Stimulated activated CD8-positive, alpha-beta memory T cell treated with anti-CD3 and anti-CD28 coated beads, Interleukin-7, amount 100 ng/mL, for 24 hours (primary cell): Measurements from ENCODE around the gene TMPRSS9.
A peak's percentile ranks its signal among the peaks of the same experiment; 100 is the strongest.
"Not testable (repeated sequence)": the region's sequence is repeated elsewhere in the genome, so short reads cannot be mapped to it uniquely, and the experiment has no call there.

Source experiments
- DNase-seq: peaks from one replicate; pipeline ENCODE4 v3.0.0-alpha.2; 2020; ENCODE audit warnings: low read depth

The TMPRSS9 gene

DNA sequence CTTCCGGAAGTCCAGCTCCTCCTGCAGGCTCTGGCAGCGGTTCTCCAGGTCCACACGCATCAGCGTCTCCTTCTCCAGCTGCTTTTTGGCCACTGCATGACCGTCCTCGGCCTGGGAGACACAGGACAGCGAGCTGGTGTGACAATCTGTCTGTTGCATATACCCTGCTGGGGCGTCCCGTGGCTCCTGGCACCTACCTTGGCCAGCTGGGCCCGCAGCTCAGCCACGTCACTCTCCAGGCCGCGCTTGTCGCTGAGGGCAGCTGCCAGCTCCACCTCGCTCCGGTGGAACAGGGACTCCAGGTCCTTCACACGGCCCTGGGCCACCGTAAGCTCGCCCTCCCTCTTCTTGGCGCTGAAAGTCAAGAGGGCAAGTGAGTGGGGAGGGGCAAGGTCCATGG lies 78.1 kb downstream of the TMPRSS9 start:
- DNase-seq, result no peak

DNA sequence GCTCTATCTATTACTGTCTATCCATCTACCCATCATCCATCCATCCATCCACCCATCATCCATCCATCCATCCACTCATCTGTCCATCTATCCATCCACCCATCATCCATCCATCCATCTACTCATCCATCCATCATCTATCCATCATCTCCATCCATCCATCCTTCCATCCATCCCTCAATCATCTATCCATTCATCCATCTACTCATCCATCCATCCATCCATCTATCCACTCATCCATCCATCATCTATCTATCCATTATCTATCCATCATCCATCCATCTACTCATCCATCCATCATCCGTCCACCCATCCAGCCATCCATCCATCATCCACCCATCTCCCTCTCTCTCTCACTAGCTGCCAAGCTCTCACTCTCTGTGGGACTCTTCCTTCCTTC lies 80.5 kb downstream of the TMPRSS9 start:
- no peak for DNase-seq

DNA sequence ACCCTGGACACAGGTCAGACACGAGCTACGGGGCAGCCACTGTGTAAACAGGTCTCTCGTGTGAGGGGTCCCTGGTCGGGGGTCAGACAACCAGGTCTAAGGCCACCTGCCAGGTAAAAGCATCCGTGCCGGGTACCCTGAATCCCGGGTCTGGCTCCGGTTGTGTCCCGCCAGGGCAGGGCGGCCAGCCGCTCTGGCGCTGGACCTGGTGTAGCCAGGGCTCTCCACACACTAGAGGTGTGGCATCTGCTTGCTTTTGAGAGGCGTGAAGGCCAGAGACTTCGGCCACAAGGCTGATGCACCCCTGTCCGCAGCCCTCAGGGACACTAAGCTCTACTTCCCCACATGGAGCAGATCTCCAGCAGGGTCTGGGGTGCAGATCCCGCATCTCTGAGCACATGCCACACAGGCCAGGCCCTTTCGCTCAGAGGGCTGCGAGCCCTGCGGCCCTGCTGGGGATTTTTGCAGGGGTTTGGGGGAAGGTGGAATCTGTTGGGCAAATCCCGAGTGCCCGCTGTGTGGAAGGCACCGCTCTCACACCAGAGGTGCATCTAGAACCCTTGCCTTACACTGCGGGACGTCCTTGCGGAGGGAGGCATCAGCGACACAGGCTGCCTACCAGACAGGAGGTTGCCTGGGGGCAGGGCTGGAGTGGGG lies 81.2 kb downstream of the TMPRSS9 start:
- DNase-seq, result no peak

DNA sequence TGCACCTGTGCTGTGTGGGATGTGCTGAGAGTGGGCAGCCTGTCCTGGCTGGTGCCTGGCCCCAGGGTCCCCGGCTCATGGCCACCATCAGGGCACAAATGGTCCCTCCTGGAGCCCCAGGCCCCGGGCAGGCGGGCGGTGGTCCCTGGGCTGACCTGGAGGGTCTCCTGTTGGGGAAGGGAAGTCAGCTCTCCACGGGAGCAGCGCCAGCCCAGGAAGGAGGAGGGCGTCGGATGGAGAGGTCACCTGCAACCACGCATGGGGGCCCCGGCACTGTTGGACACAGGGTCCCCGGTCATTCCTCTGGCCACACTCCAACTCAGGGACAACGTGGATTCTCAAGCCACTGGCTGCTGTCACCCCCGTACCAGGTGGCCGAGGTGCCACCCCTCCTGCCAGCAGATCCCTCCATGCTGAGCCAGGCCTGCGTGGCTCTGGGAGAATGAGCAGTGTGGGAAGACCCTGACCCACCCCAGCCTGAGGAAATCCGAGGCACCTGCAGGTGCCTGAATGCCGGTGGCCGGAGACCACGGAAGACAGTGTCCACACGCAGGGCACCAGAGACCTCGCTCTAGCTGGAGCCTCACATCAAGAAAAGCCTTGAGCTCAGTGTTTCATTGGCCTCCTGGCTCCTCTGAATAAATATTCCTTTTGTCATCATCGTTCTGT lies 83.2 kb downstream of the TMPRSS9 start:
- no peak for DNase-seq

DNA sequence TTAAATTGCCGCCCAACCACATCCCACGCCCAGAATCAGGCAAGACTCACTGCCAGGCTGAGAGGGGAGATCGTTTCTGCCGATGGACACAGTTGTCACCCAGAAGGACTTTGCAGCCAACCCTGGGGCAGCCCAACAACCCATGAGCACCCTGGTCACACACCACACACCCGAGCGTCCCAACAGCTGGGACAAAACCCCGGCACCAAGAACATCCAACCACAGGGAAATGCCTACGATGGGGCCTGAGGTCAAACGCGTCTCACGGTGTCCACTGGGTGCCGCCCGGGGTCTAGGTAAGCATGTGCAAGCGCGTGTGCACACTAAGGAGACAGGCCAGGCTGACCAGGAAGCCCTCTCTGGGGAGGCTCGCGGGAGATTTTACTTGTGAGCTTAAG lies 83.7 kb downstream of the TMPRSS9 start:
- no peak for DNase-seq

DNA sequence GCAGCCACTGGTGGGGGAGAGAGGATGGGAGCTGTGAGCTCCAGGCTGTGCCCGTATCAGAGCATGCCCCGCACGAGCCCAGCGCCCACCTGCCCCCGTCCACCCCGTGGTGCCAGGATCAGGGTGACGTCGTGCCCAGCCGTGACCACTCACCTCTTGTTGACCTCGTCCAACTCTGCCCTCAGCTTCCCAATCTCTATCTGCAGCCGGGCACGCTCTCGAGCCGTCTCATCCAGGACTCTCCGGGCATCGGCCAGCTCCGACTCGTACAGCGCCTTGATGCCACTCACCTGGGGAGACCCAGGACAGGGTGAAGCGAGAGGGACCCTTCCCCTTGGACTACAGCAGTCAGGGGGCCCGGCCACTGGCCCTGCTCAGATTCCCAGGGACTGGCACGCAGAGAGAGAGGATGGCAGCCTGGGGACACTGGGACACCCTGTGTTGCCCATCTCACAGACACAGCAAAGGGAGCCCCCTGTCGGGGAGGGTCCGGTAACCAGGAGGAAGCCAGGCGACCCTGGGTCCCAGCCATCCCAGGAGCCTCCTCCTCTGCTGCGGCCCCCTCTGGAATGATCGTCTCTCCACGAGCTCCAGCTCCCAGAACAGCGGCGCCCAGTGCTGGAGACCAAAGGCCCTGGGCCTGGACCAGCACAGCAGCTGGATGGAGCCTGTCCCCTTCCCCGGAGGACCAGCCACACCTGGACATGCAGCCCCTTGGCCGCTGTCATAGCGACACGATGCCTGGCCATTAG lies 84.4 kb downstream of the TMPRSS9 start:
- DNase-seq, result no peak

DNA sequence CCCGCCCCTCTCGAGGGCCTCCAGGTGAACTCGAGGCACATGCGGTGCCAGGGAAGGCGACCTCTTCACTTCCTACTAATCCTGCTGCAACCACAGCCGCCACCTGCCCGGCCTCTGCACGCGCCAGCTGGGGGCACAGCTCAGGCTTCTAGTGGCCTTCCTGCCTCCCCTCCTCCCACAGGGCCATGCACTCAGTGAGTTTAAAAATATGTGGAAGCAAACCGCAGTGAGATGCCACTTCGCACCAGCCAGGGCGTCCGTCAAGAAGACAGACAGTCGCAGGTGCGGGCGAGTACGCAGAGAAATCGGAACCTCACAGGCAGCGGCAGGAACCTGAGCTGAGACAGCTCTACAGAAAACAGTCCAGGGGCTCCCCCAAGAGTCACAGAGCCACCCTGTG lies 86.3 kb downstream of the TMPRSS9 start:
- DNase-seq, result no peak

DNA sequence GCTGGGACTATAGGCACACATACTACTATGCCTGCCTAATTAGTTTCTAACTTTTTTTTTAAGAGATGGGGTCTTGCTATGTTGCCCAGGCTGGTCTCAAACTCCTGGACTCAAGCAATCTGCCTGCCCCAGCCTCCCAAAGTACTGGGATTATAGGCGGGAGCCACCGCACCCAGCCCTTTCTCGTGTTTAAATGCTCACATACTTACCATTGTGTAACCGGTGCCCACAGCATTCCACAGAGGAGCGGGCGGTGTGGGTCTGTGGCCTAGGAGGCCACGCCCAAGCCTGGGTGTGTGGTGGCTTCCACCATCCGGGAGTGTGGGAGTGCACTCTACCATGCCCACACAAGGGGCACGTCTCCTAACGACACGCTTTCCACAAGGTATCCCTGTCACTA lies 89.0 kb downstream of the TMPRSS9 start:
- no peak for DNase-seq

DNA sequence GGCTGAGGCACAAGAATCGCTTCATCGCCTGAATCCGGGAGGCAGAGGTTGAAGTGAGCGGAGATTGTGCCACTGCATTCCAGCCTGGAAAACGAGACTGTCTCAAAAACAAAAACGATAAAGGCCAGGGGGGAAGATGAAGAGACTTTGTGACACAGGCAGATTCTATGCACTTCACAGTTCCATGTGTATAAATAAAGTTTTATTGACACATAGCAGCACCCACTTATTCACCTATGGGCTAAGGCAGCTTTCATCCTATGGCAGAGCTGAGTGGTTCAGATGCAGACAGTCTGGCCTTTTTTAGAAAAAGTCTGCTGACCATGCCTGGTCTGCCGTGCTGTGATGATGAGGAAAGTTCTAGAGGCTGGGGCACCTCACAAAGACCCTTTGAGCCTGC lies 91.1 kb downstream of the TMPRSS9 start:
- no peak for DNase-seq

DNA sequence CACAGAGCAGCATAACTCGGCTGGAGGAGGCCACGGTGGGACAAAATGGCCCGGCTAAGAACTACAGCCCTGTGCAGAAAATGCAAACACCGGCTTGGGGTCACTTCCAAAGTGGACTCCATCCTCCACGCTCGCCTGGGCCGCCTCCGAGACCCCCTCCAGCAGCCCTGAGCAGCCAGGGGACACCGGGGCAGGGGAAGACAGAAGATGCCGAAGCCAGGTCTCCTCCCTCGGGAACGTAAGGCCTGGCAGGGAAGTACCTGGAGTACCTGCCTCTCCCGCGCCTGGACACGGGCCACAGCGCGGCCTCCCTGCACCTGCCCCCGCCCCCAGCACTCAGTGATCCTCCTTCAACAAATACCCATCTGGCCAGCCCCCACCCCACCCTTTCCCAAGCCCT lies 91.7 kb downstream of the TMPRSS9 start:
- no peak for DNase-seq

DNA sequence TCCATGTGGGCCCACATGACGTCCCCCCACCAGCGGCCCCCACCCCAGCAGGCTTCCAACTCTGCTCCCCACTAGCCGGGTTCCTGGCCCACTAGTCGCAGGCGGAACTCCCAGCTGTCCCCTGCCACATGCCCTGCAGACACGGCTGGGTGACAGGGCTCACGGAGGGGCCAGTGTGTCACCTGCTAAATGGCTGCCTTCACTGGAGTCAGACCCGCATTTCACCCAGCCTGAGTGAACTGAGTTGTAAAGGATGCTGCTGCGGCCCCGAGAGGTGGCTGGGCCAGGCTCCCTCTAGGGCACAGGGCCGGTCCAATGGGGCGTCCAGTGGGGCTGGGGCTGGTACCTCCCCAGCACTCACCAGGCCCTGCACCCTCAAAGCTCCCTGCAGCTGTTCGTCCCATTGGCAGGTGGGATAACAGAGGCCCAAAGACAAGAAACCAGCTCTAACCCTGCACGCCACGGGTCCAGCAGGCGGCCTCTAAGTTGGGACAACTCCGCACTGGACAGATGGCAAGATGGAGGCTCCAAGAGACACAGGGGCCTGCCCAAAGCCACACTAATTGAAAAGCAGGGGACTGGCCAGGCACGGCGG lies 93.5 kb downstream of the TMPRSS9 start:
- DNase-seq, result no peak

DNA sequence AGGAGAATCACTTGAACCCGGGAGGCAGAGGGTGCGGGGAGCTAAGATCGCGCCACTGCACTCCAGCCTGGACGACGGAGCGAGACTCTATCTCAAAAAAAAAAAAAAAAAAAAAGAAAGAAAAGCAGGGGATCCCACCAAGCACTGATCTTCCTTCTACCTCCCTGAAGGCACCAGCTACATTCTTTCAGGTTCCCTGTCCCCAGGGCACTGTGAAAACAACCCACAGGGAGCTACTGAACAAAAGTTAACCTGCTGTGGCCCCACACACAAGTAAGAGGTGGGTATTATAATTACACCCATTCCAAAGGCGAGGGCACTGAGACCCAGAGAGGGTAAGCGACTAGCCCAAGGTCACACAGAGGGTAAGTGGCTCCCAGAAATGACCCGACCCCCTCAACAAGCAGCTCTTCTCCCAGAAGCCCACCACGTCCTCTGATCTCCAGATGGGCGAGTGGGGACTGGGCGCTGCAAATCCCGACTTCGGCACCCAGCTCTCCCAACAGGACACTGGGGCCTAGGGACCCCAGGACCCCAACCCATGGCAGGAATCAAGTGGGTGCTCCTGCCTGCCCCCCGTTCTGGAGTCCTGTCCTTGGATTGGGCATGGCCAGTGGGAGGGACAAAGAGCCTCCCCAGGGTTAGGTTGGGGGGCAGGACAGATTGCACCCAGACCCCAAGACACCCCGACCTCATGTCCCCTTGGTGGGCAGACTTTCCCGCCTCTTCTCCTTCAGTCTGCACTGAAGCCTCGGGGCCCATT lies 94.3 kb downstream of the TMPRSS9 start:
- DNase-seq, result no peak

DNA sequence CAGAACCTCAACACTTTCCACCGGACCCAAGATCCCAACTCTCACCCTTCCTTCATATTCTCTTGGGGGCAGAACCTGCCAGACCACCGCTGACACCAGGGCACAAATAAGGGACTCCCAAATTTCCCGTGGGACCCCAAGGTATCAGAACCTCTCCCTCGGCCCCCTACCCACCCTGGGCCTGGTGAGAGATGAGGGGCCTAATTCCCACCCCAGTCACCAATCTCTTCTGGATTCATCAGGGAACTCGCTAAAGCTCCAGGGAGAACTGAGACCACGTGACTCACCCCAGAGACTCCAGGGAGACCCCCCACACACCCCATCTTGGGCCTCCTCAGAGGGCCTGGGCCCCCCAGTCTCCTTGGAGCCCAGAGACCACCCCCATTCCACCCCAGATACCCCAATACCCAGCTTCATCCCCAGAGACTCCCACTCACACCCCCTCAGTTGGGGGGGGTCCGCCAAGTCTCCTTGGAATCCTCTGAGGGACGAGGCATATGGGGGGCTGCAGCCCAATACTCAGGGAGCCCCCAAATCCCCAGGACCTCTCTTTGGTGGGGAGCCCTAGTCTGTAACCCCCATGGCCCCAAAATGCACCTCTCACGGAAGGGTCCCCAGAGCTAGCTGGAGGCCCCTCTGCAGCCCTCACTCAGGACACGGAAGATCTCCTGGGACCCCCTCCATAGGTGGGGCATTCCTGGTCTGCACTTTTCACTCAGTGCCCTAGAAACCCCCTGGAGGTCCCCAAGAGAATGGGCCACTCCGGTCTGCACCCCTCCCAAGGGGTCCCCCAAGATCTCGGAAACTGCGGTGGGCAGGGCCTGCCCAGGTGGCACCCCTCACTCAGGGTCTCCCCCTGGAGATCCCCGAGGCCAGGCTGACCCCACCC lies 95.1 kb downstream of the TMPRSS9 start:
- DNase-seq, result no peak

DNA sequence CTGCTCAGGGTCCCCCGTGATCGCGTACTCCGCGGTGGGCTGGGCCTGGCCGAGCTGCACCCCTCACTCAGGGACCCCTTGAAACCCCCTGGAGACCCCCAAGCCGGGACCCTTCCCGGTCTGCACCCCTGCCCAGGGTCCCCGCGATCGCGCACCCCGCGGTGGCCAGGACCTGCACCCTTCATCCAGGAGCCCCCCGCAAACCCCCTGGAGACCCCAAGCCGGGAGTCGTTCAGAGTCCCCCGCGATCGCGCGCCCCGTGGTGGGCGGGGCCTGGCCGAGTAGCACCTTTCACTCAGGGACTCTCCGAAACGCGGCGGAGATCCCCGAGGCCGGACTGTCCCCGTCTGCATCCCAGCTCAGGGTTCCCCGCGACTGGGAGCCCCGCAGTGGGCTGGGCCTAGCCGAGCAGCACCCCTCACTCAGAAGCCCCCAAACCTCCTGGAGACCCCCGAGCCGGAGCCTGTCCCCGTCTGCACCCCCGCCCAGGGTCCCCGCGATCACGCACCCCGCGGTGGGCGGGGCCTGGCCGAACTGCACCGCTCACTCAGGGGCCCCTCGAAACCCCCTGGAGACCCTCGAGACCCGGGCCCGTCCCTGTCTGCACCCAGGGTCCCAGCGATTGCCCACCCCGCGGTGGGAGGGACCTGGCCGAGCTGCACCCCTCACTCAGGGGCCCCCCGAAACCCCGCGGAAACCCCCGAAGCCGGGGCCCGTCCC lies 95.9 kb downstream of the TMPRSS9 start:
- DNase-seq, result peak; percentile 21

DNA sequence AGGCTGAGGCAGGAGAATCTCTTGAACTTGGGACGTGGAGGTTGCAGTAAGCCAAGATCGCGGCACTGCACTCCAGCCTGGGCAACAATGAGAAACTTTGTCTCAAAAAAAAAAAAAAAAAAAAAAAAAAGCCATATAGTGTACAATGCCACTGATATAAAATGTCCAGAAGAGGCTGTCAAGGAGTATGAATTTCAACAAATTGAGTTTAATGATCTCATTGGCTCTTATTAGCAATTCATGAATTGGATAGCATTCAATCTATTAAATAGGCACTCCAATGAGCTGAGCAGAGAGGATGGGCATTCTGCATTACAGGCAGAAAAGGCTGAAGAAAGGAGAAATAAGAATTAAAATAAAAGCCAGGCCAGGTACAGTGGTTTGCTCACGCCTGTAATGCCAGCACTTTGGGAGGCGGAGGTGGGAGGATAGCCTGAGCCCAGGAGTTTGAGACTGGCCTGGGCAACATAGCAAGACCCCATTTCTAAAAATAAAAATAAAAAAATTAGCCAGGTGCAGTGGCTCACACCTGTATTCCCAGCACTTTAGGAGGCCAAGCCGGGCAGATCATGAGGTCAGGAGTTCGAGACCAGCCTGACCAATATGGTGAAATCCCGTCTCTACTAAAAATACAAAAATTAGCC lies 97.5 kb downstream of the TMPRSS9 start:
- no peak for DNase-seq

DNA sequence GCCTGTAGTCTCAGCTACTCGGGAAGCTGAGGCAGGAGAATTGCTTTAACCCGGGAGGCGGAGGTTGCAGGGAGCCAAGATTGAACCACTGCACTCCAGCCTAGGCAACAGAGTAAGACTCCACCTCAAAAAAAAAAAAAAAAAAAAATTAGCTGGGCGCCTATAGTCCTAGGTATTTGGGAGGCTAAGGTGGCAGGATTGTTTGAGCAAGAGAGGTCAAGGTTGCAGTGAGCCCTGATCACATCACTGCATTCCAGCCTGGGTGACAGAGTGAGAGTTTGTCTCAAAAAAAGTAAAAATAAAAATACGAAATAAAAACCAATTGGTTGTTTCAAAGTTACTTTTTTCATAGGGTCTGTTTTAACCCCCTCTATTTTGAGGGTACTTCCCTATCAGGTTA lies 98.0 kb downstream of the TMPRSS9 start:
- DNase-seq, result no peak

DNA sequence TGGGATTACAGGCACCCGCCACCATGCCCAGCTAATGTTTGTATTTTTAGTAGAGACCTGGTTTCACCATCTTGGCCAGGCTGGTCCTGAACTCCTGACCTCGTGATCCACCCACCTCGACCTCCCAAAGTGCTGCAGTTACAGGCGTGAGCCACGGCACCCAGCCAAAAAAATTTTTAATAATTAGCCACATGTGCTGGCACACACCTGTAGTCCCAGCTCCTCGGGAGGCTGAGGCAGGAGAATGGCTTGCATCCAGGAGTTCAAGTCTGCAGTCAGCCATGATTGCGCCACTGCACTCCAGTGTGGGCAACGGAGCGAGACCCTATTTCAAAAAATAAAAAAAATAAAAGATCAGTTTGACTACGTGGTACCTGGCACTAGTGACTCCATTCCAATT lies 98.7 kb downstream of the TMPRSS9 start:
- not testable (repeated sequence) for DNase-seq

DNA sequence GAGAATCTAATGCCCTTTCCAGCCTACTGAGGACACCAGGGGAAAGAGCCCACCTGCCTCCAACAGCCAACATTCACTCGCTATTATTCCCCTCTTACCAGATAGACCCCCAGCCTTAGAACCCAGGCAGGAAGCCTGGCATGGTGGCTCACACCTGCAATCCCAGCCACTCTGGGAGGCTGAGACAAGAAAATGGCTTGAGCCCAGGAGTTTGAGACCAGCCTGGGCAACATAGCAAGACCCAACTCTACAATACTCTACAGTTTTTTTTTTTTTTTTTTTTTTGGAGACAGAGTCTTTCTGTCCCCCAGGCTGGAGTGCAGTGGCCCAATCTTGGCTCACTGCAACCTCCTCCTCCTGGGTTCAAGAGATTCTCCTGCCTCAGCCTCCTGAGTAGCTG lies 100.2 kb downstream of the TMPRSS9 start:
- no peak for DNase-seq

DNA sequence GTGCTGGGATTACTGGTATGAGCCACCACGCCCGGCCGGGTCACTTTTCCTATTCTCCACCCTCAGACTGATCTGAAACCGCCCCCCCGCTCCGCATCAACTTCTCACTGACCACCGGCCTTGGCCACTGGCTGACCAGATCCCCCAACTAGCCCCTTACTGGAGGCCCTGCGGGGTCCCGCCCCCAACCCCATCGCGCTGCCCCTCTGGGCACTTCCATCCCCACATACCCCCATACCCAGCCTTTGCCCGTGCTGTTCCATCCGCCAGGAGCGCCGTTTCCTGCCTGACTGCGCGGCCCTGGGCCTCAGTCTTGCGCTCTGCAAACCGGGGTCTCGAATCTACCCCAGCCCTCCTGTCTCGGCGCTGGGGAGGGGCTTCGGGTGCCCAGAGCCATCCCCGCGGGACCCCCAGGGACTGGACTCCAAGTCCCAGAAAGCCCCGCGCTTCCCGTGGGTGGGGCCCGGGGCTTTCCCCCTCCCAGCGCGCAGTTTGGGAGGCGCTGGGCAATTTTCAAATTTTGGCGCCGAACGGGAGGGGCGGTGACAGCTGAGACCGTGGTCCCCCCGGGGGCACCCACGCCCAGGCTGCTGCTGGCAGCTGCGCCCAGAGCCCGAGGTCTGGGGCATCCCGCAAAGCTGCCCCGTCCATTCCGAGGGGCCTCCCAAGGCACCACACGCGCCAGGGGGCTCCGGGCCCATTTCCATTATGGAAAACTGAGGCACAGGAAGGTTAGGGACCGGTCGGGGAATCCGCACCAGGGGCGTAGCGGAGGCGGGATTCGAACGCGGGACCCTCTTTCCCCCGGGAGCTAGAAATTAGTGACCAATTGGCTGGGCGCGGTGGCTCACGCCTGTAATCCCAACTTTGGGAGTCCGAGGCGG lies 101.9 kb downstream of the TMPRSS9 start:
- no peak for DNase-seq
